Astrocyte (in vitro differentiated cells and primary cell): ENCODE measurements around the gene MARVELD1. TPM values are rescaled to one million over a fixed set of nuclear protein-coding genes. Genes with fewer than 3 reads are reported as not detected.

Experiments
- DNase-seq: peaks from one replicate; pipeline ENCODE4 v3.0.0-alpha.2; 2010; ENCODE audit warnings: low read depth
- FAIRE-seq: peaks from 2 replicates; lab custom pipeline; 2011; peaks lifted over from hg19 to GRCh38; lab: Jason Lieb, UNC
- H2AFZ ChIP-seq: 2 replicates; pipeline ENCODE4 v1.6.0; 2012; ENCODE audit warnings: low read depth, low read length, inconsistent platforms
- H3K27ac ChIP-seq: 2 replicates; pipeline ENCODE4 v1.5.1; 2011; ENCODE audit warnings: low read depth, low read length, inconsistent platforms
- H3K27me3 ChIP-seq: 2 replicates; pipeline ENCODE4 v1.6.0; 2011; ENCODE audit warnings: low read length, inconsistent platforms; ENCODE audit not compliant: insufficient read depth
- H3K36me3 ChIP-seq: 2 replicates; pipeline ENCODE4 v1.5.1; 2011; ENCODE audit warnings: low read length, inconsistent platforms; ENCODE audit not compliant: insufficient read depth
- H3K4me1 ChIP-seq: 2 replicates; pipeline ENCODE4 v1.5.1; 2011; ENCODE audit warnings: low read length, inconsistent platforms; ENCODE audit not compliant: insufficient read depth
- H3K4me2 ChIP-seq: 2 replicates; pipeline ENCODE4 v1.6.0; 2012; ENCODE audit warnings: low read length, inconsistent platforms
- H3K4me3 ChIP-seq: 2 replicates; pipeline ENCODE4 v1.5.1; 2011; ENCODE audit warnings: low read depth, mild to moderate bottlenecking, low read length, inconsistent platforms; ENCODE audit not compliant: insufficient read depth
- H3K79me2 ChIP-seq: 2 replicates; pipeline ENCODE4 v1.6.0; 2012; ENCODE audit warnings: mild to moderate bottlenecking, low read length, inconsistent platforms; ENCODE audit not compliant: insufficient read depth
- H3K9ac ChIP-seq: 2 replicates; pipeline ENCODE4 v1.6.0; 2012; ENCODE audit warnings: mild to moderate bottlenecking, low read length, inconsistent platforms
- H3K9me3 ChIP-seq: 2 replicates; pipeline ENCODE4 v1.5.1; 2012; ENCODE audit warnings: low read depth, mild to moderate bottlenecking, low read length, inconsistent platforms; ENCODE audit not compliant: insufficient read depth
- H4K20me1 ChIP-seq: 2 replicates; pipeline ENCODE4 v1.6.0; 2012; ENCODE audit warnings: low read length, inconsistent platforms; ENCODE audit not compliant: insufficient read depth
- H3K27ac Mint-ChIP-seq: one replicate; pipeline ENCODE4 v1.8.0; 2021; ENCODE audit warnings: mild to moderate bottlenecking, mixed read lengths; ENCODE audit not compliant: unreplicated experiment
- H3K27me3 Mint-ChIP-seq: one replicate; pipeline ENCODE4 v1.8.0; 2021; ENCODE audit warnings: low read depth, mixed read lengths; ENCODE audit not compliant: unreplicated experiment
- H3K36me3 Mint-ChIP-seq: one replicate; pipeline ENCODE4 v1.8.0; 2021; ENCODE audit warnings: low read depth, mixed read lengths; ENCODE audit not compliant: unreplicated experiment
- H3K4me1 Mint-ChIP-seq: one replicate; pipeline ENCODE4 v1.8.0; 2021; ENCODE audit warnings: low read depth, mixed read lengths; ENCODE audit not compliant: unreplicated experiment
- H3K4me3 Mint-ChIP-seq: one replicate; pipeline ENCODE4 v1.8.0; 2021; ENCODE audit warnings: mild to moderate bottlenecking, moderate library complexity, mixed read lengths; ENCODE audit not compliant: unreplicated experiment
- H3K9me3 Mint-ChIP-seq: one replicate; pipeline ENCODE4 v1.8.0; 2021; ENCODE audit warnings: mild to moderate bottlenecking, mixed read lengths; ENCODE audit not compliant: unreplicated experiment
- CTCF ChIP-seq: IDR thresholded peaks from 2 replicates; pipeline ENCODE4 v1.5.1; 2011; ENCODE audit warnings: low read depth, mild to moderate bottlenecking, inconsistent platforms, low read length, moderate library complexity; ENCODE audit not compliant: insufficient read depth
- EZH2 ChIP-seq: IDR thresholded peaks from 2 replicates; pipeline ENCODE4 v1.6.1; 2012; ENCODE audit warnings: mild to moderate bottlenecking, low read length, inconsistent platforms; ENCODE audit not compliant: insufficient read depth
- total RNA-seq: library from RNA; stranded (reverse); gene quantifications from 2 replicates; pipeline ENCODE4 v1.2.1, GENCODE V29; 2021

The MARVELD1 gene
- total RNA-seq, 1 donor from 2014 or later, result 69.7 TPM

- no peak overlapping the region for H3K27ac ChIP-seq
- H3K4me2 ChIP-seq, result peak overlapping the region; percentile 94
- peaks cover 29% of the 10 kb centered on the region for H4K20me1 ChIP-seq
- H3K9me3 ChIP-seq, result no peaks in the 10 kb centered on the region
- FAIRE-seq (no peak), DNase-seq (no peak)
- Mint-ChIP-seq H3K36me3 (peaks cover 6% of the 10 kb centered on the region), H3K27ac (peak overlapping the region; percentile 16), H3K4me3 (peak overlapping the region; percentile 92), H3K9me3 (no peaks in the 10 kb centered on the region), H3K27me3 (peaks cover 7% of the 10 kb centered on the region), H3K4me1 (peaks cover 13% of the 10 kb centered on the region)
- peak overlapping the region; percentile 85 for H2AFZ ChIP-seq
- peaks cover 11% of the 10 kb centered on the region for H3K4me1 ChIP-seq
- no peaks in the 10 kb centered on the region for H3K27me3 ChIP-seq
- no peak for TF ChIP-seq EZH2
- no peak for TF ChIP-seq CTCF
- H3K79me2 ChIP-seq, result peaks cover 40% of the 10 kb centered on the region
- peak overlapping the region; percentile 91 for H3K4me3 ChIP-seq
- H3K36me3 ChIP-seq, result peaks cover 10% of the 10 kb centered on the region
- H3K9ac ChIP-seq, result no peak overlapping the region
Observed at GRCh38 chr10:97736403-97736901, 22.9 kb downstream of the MARVELD1 start.

- FAIRE-seq, result peak; percentile 29
- Histone ChIP-seq H3K9me3 (no peaks in the 10 kb centered on the region), H3K79me2 (peaks cover 40% of the 10 kb centered on the region)
Observed at GRCh38 chr10:97736902-97737769, 23.6 kb downstream of the MARVELD1 start, which contains the start of gene ZFYVE27. Gene ZFYVE27, plus strand, starts transcription at chr10:97737128. Its CDS starts 1,350 bp downstream, at chr10:97738478.

More at GRCh38 chr10:97736902-97737769, 23.6 kb downstream of the MARVELD1 start, which contains the start of gene ZFYVE27:
- Histone ChIP-seq H3K4me2 (peak within 1 kb of the TSS; percentile 94), H3K27ac (peak within 1 kb of the TSS; percentile 90), H3K4me1 (peaks cover 11% of the 10 kb centered on the region), H3K27me3 (no peaks in the 10 kb centered on the region), H3K36me3 (peaks cover 10% of the 10 kb centered on the region), H3K4me3 (peak within 1 kb of the TSS; percentile 91), H3K9ac (peak within 1 kb of the TSS; percentile 94), H2AFZ (peak within 1 kb of the TSS; percentile 85), H4K20me1 (peaks cover 29% of the 10 kb centered on the region)
- Mint-ChIP-seq H3K4me3 (peak within 1 kb of the TSS; percentile 92), H3K27me3 (peaks cover 7% of the 10 kb centered on the region), H3K9me3 (peaks cover 1% of the 10 kb centered on the region), H3K4me1 (peaks cover 13% of the 10 kb centered on the region), H3K36me3 (peaks cover 6% of the 10 kb centered on the region), H3K27ac (peak within 1 kb of the TSS; percentile 78)
- no peak for TF ChIP-seq CTCF
- TF ChIP-seq EZH2, result no peak
- peak; percentile 79 for DNase-seq
